Globus pallidus (tissue), 1 donor: ENCODE data around the gene ZFP91.
"Not testable (repeated sequence)": the region's sequence is repeated elsewhere in the genome, so short reads cannot be mapped to it uniquely, and the experiment has no call there.

ENCODE experiments used
- DNase-seq: peaks from one replicate; pipeline ENCODE4 v3.0.0-alpha.2; 2015; ENCODE audit warnings: low spot score

The ZFP91 gene

GRCh38 chr11:58578635-58579191 lies at the start of gene ZFP91:
Gene ZFP91 (plus strand): TSS chr11:58579063. CDS start chr11:58579282, 219 bp downstream.
- peak; percentile 98 for DNase-seq

GRCh38 chr11:58530236-58530635 lies 48.6 kb upstream of the ZFP91 start:
- DNase-seq, result no peak

GRCh38 chr11:58531865-58532341 lies 47.0 kb upstream of the ZFP91 start:
- no peak for DNase-seq

DNA sequence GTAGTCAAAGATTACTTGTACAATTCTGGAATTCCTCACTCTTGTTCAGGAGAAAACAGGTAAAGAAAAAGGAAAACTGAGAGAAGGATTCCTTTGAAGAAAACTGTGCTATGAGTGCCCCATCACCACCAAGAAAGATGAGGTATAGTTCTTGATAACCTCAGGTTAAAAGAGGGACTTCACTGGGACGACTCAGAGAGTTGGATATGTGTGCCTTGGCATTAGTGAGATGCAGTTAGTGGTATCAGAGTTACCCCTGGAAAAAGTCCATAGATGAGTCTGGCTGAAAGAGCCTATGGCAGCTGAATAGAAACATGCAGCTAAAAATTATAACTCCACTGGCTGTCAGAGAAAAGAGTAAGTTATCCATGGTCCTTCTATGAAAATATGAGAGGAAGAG lies 32.0 kb upstream of the ZFP91 start:
- no peak for DNase-seq

GRCh38 chr11:58549644-58550043 lies 29.2 kb upstream of the ZFP91 start:
- no peak for DNase-seq

- DNase-seq, result no peak
Measured at GRCh38 chr11:58560842-58561241, 18.0 kb upstream of the ZFP91 start.

- DNase-seq, result peak; percentile 30
Measured at GRCh38 chr11:58561394-58562098, 17.3 kb upstream of the ZFP91 start.

DNA sequence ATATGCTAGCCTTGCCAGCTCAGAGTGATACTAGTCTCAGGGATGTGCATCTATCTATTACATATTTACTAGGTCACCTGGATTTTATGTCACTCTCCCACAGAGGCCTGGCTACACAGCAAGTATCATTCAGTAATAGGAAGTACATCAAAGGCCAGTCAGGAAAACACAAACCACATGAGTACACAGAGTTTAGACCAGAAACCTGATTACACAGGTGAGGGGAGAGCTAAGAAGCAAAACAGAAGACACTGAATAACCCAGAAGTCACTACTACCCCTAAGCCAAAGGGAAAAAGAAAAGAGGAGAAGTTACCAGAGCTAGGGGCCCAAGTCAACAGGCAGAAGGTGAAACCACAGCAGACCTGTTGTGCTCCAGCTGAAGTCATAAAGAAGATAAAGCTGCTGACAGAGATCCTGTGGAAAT lies 16.5 kb upstream of the ZFP91 start:
- DNase-seq, result no peak

- DNase-seq, result no peak
Measured at GRCh38 chr11:58564231-58564630, 14.6 kb upstream of the ZFP91 start.

DNA sequence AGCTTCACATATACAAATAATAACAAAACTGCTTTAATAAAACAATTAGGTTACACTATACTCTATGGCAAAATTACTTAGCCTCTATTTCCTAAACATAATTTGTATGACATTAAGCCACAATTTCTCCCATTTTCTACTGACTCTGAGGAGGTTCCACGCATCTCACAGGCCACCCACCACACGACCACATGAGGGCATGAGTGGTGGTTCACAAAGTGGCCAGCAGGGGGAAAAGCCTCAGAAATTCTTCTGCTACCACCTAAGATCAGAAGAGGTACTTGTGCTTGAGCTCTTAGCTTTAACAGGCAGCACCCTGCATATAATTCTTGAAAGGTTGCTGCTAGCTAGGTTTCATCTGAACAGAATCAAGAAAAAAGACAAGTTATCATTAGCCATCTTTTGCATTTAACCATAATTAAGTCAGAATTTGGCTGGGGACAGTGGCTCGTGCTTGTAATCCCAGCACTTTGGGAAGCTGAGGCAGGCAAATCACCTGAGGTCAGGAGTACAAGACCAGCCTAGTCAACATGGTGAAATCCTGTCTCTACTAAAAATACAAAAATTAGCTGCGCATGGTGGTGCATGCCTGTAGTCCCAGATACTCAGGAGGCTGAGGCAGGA lies 10.9 kb upstream of the ZFP91 start:
- DNase-seq, result peak; percentile 58

DNA sequence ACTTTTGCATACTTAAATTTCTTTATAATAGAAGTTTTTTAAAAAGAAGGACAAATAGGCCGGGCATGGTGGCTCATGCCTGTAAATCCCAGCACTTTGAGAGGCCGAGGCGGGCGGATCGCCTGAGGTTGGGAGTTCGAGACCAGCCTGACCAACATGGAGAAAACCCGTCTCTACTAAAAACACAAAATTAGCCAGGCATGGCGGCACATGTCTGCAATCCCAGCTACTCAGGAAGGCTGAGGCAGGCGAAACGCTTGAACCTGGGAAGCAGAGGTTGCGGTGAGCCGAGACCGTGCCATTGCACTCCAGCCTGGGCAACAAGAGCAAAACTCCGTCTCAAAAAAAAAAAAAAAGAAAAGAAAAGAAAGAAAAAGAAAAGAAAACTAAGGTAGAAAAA lies 6.0 kb upstream of the ZFP91 start:
- DNase-seq, result not testable (repeated sequence)

GRCh38 chr11:58573451-58574104 lies 5.3 kb upstream of the ZFP91 start:
- DNase-seq, result peak; percentile 20

DNA sequence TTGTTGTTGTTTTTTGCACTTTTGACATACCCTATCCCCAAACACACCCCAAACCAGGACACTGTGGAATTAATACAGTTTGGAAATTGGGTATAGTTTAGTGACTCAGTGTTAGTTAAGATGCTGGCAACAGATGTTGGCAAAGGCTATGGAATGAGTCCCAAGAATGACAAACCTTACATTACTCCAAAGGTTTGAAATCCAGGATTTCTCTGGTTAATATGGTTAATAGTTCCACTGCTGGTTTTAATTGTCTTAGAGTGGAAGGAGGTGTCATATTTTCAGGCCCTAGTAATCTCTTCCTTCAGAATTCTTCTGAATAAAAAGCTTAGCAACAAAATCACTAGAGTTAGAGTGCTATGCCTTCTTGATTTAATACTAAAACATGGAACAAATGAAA lies 4.0 kb upstream of the ZFP91 start:
- DNase-seq, result peak; percentile 25

- DNase-seq, result peak; percentile 82
Measured at GRCh38 chr11:58575377-58576020, 3.4 kb upstream of the ZFP91 start, which contains the start of gene LPXN. Gene LPXN (minus strand): TSS chr11:58575856. CDS start chr11:58575772, 84 bp downstream.

- DNase-seq, result peak; percentile 57
Measured at GRCh38 chr11:58576887-58577471, 1.9 kb upstream of the ZFP91 start.

GRCh38 chr11:58577555-58578135 lies 1.2 kb upstream of the ZFP91 start:
- DNase-seq, result no peak

DNA sequence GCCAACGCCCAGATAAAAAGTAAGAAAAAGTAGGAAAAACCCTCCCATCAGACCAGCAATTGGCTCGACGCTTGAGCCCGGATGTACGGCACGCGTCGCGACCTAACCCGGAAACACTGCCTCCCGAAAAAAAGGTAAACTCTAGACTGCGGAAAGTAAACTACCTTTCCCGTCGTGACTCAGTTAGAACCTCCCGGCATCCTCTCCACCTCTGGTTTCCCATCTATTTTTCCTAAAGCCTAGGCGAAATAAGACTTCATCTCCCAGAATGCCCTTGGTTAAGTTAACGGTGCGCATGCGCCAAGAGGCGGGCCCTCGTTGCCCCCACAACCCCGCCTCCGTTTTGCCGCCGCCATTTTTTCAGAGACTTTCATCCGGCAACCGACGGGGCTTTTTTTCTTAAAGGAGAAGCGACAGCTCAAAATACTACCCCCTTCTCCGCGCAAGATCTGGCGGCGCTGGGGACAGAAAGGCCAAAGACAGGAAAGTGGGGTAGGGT lies 678 bp upstream of the ZFP91 start:
- DNase-seq, result peak; percentile 98

GRCh38 chr11:58579192-58580129 lies 598 bp downstream of the ZFP91 start:
- peak; percentile 91 for DNase-seq

DNA sequence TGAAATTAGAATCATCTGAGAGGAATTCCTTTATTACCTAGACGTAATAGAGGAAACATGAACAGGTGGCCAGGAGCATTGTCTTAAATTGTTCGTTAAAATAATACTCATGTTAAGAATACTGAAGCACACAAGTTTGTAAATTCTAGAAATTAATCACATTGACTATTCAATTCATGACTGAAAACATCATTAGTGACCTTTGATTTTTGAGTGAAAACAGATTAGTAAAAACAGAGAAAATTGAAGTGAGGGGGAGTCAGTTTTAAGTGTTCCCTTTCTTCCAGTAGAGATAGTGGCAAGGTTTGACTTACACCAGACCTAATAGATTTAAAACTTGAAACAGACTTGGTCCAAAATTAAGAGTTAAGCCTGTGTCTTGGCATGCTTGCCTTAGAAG lies 1.4 kb downstream of the ZFP91 start:
- DNase-seq, result no peak

DNA sequence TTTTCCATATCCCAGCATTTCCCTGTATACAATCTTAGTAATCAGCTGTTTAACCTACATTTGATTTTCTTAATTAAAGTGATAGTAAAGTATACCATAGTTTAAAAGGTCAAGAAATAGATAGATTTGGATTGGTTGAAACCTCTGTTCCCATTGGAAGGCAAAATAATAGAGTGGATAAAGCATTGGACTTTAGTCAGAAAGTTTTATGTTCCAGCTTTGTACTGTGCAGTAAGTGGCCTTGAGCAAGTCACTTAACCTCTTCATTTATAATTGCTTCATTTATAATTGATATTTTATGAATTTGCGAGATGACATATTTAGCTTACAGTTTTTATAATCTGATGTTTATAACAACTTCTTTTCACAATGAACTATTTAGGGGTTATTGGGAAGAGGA lies 3.6 kb downstream of the ZFP91 start:
- DNase-seq, result no peak
